Spleen (tissue), 11 donors: ENCODE results near the gene KIF26B. TPM values are rescaled to one million over a fixed set of nuclear protein-coding genes. Genes with fewer than 3 reads are reported as not detected.

Experiments
- DNase-seq: peaks from one replicate; pipeline ENCODE4 v3.0.0-alpha.2; 2020
- H3K27ac ChIP-seq, 8 donors: fragments of 200-600 bp; sonication (generic) in 7 of 8; 1 replicate in 4 of 8; 2 replicates in 4 of 8; pipeline versions ENCODE4 v1.5.0 to v1.8.0; 2016 to 2021; ENCODE audit warnings: inconsistent platforms in 4 of 8, mild to moderate bottlenecking in 4 of 8, moderate library complexity in 1 of 8
- H3K27me3 ChIP-seq, 7 donors: fragments of 200-600 bp; sonication (generic) in 6 of 7; replicated peaks in 1 of 7; 1 replicate in 4 of 7; 2 replicates in 3 of 7; pipeline versions ENCODE4 v1.5.0 to v1.8.0; 2016 to 2021; ENCODE audit warnings: inconsistent platforms in 3 of 7, mild to moderate bottlenecking in 1 of 7
- H3K36me3 ChIP-seq, 6 donors: fragments of 200-600 bp; sonication (generic) in 5 of 6; 1 replicate in 4 of 6; 2 replicates in 2 of 6; pipeline versions ENCODE4 v1.5.0 to v1.8.0; 2016 to 2021; ENCODE audit warnings: inconsistent platforms in 2 of 6
- H3K4me1 ChIP-seq, 6 donors: fragments of 200-600 bp; sonication (generic) in 5 of 6; 1 replicate in 3 of 6; 2 replicates in 3 of 6; pipeline versions ENCODE4 v1.5.0 to v1.8.0; 2016 to 2021; ENCODE audit warnings: inconsistent platforms in 3 of 6
- H3K4me3 ChIP-seq, 8 donors: fragments of 200-600 bp; sonication (generic) in 7 of 8; 1 replicate in 4 of 8; 2 replicates in 4 of 8; pipeline versions ENCODE4 v1.5.0 to v1.8.0; 2016 to 2021; ENCODE audit warnings: inconsistent platforms in 4 of 8, mild to moderate bottlenecking in 4 of 8, moderate library complexity in 2 of 8
- H3K9me3 ChIP-seq, 8 donors: fragments of 200-600 bp; sonication (generic) in 7 of 8; 1 replicate in 4 of 8; 2 replicates in 4 of 8; pipeline versions ENCODE4 v1.5.0 to v1.8.0; 2016 to 2021; ENCODE audit warnings: inconsistent platforms in 4 of 8
- POLR2A ChIP-seq, 3 donors: fragments of 450-650 bp; IDR thresholded peaks; one replicate each; pipeline ENCODE4 v1.5.1; 2017; ENCODE audit warnings: antibody characterized with exemption in 3 of 3, mild to moderate bottlenecking in 1 of 3
- POLR2AphosphoS5 ChIP-seq, 3 donors: sonication (generic); formaldehyde crosslinking; IDR thresholded peaks; one replicate each; pipeline ENCODE4 v1.5.1; 2017; ENCODE audit warnings: antibody characterized with exemption in 3 of 3
- WGBS, 5 donors: extraction: QIAGEN DNeasy Blood & Tissue Kit in 3 of 5; methylation state at CpG; one replicate each; pipeline versions ENCODE4 v1.1.5 to v1.1.7; 2013 to 2018; 5-methylcytosine and 5-hydroxymethylcytosine counted together
- intact Hi-C: fragments of 100-400 bp; cut with DNase I; formaldehyde crosslinking; loops from one replicate; pipeline ENCODE4 v1.15.0; 2023; ENCODE audit warnings: low total_unique reads
- polyA plus RNA-seq, 3 donors: library from polyadenylated mRNA; stranded (reverse); fragments of 200-250 nt; gene quantifications; one replicate each; pipeline ENCODE4 v1.2.1, GENCODE V29; 2013
- total RNA-seq, 7 donors: library from RNA; depleted of rRNA in 3 of 7; stranded (reverse); fragments of >200 nt in 3 of 7; fragmentation: NEBNext Ultra II Directional in 4 of 7; extraction: Animal tissue kit (Norgen Biotek cat#: 25700) in 4 of 7; gene quantifications; one replicate each; pipeline versions ENCODE4 v1.1.0 to v1.2.1, GENCODE V29; 2016 to 2021
- TF ChIP-seq, protein P1 (sequence below), 11 experiments: fragments of 200-600 bp in 7 of 11; fragments of 450-650 bp in 4 of 11; sonication (generic) in 4 of 11; IDR thresholded peaks in 8 of 11; conservative IDR thresholded peaks in 3 of 11; 1 replicate in 7 of 11; 2 replicates in 4 of 11; pipeline versions ENCODE4 v1.4.0 to v1.8.0; 2016 to 2021; ENCODE audit warnings: antibody characterized with exemption in 11 of 11, inconsistent platforms in 4 of 11, mild to moderate bottlenecking in 1 of 11
- donor health status: healthy with polysubstance abuse.
- donor health status: DM: no; HTN: no; CAD: no; lungs with moderate emphysema.
- donor health status: DM: no; HTN: no; CAD: no.
- donor health status: Bipolar disorder and iron deficiency.
- donor health status: healthy.
- donor health status: DM: no; HTN: no; CAD: no.
- donor health status: DM: yes; HTN: yes; CAD: no.

Gene KIF26B
- total and polyA plus RNA-seq, 10 donors = 0.07 to 4.5 (median 0.60) TPM; not detected in 1

DNA sequence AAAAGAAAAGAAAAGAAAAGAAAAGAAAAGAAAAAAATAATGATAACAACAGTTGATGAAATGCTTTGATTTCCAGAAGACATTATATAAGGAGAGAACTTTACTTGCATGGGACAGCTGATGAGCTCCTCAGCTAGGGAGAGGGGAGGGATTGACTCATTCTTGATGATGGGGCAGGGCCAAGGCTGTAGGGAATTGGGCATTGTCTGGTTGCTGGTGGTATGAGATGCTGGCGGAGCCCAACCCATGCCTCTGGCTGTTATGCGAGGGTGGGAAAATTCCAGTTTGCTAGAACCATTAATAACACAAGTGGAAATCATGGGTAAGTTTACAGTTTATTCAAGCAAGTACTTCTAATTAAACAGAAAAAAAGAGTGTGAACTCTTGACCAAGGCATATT, 36.0 kb upstream of the KIF26B start:
- no peaks in the 10 kb centered on the region for H3K36me3 ChIP-seq
- DNase-seq = peak; percentile 9
- intact Hi-C loops = no loop called here
- no peak overlapping the region for H3K27ac ChIP-seq
- TF ChIP-seq POLR2AphosphoS5 (IDR thresholded peaks at IDR 0.05) (no peak), POLR2A (IDR thresholded peaks at IDR 0.05) (no peak)
- TF ChIP-seq, protein P1, sequence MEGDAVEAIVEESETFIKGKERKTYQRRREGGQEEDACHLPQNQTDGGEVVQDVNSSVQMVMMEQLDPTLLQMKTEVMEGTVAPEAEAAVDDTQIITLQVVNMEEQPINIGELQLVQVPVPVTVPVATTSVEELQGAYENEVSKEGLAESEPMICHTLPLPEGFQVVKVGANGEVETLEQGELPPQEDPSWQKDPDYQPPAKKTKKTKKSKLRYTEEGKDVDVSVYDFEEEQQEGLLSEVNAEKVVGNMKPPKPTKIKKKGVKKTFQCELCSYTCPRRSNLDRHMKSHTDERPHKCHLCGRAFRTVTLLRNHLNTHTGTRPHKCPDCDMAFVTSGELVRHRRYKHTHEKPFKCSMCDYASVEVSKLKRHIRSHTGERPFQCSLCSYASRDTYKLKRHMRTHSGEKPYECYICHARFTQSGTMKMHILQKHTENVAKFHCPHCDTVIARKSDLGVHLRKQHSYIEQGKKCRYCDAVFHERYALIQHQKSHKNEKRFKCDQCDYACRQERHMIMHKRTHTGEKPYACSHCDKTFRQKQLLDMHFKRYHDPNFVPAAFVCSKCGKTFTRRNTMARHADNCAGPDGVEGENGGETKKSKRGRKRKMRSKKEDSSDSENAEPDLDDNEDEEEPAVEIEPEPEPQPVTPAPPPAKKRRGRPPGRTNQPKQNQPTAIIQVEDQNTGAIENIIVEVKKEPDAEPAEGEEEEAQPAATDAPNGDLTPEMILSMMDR (IDR thresholded peaks at IDR 0.05 in 8 of 11, conservative IDR thresholded peaks at IDR 0.05 in 3 of 11) = no peak
- H3K27me3 ChIP-seq = no peaks in the 10 kb centered on the region
- no peaks in the 10 kb centered on the region for H3K4me1 ChIP-seq
- 96 to 100% (median 99%) methylated on average over 2 of the region's 2 CpGs for WGBS, 5 donors
- H3K4me3 ChIP-seq = no peak overlapping the region
- no peaks in the 10 kb centered on the region for H3K9me3 ChIP-seq

DNA sequence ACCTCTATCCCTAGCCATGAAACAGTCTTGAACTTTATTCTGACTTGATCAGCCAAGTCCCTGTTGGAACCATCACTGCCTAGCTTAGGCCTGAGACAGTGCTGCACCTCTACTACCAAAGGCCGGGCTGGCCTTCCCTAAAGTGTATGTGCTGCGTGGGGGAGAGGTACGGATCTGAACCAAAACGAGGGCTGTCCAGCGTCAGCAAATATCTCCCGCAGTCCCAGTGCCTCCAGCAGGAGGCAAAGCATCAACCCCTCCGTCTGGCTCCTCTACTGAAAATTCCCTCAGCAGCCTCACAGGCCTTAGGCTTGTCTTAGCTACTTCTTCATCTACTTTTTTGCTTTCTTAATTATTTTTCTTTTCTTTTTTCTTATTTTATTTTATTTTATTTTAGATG, 33.3 kb upstream of the KIF26B start:
- H3K4me1 ChIP-seq = no peaks in the 10 kb centered on the region
- no peaks in the 10 kb centered on the region for H3K27me3 ChIP-seq
- 87 to 96% (median 90%) methylated on average over 7 of the region's 7 CpGs for WGBS, 5 donors
- no peak overlapping the region for H3K4me3 ChIP-seq
- H3K9me3 ChIP-seq = no peaks in the 10 kb centered on the region
- TF ChIP-seq POLR2AphosphoS5 (IDR thresholded peaks at IDR 0.05) (no peak), POLR2A (IDR thresholded peaks at IDR 0.05) (no peak)
- TF ChIP-seq, protein P1 (IDR thresholded peaks at IDR 0.05 in 8 of 11, conservative IDR thresholded peaks at IDR 0.05 in 3 of 11) = no peak
- intact Hi-C loops = no loop called here
- no peak overlapping the region for H3K27ac ChIP-seq
- no peaks in the 10 kb centered on the region for H3K36me3 ChIP-seq
- DNase-seq = peak; percentile 54

DNA sequence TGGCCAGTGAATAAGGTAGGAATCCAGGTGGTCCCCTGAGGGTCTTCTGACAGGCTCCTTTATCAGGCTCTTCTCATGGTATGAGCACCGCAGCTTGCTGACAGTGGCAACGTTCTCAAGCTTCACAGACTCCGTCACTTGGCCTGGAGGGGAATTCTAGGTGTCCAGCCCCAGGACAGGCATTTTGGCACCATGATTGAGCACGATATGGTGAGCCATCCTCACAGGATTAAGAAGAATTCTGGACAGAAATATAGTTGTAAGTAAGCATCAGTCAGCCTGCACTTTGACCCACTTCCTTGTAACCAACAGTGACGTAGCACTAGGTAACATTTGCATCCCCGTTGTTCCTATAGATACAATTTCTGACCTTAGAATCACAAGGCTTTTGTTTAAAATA, 30.5 kb upstream of the KIF26B start:
- TF ChIP-seq, protein P1 (IDR thresholded peaks at IDR 0.05 in 8 of 11, conservative IDR thresholded peaks at IDR 0.05 in 3 of 11) = no peak
- no peak for TF ChIP-seq POLR2AphosphoS5 (IDR thresholded peaks at IDR 0.05)
- no peak for TF ChIP-seq POLR2A (IDR thresholded peaks at IDR 0.05)
- Histone ChIP-seq H3K4me1 (no peaks in the 10 kb centered on the region), H3K27ac (no peak overlapping the region), H3K27me3 (peaks cover 0 to 12% (median 0%) of the 10 kb centered on the region in 7 donors), H3K4me3 (no peak overlapping the region), H3K9me3 (no peaks in the 10 kb centered on the region), H3K36me3 (no peaks in the 10 kb centered on the region)
- intact Hi-C loops = no loop called here
- DNase-seq = no peak
- 87 to 94% (median 89%) methylated on average over 6 of the region's 6 CpGs for WGBS, 5 donors

DNA sequence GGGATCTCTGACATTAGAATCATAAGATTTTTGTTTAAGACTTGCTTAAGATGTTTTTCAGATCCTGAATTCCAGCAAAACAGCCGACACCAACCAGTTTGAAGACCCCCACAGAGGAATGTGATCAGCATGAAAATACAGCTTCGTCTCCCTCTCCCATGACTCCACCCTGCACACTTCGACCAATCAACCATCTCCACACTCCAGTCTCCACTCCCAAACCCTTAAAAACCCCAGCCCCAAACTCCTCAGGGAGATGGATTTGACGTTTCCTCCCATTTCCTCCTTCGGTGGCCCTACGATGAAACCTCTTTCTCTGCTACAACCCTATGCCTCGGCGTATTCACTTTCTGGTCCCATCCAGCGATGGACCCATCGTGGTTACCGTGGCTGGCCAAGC, 30.1 kb upstream of the KIF26B start:
- WGBS, 5 donors = 85 to 92% (median 88%) methylated on average over 11 of the region's 11 CpGs
- Histone ChIP-seq H3K9me3 (no peaks in the 10 kb centered on the region), H3K4me3 (no peak overlapping the region), H3K36me3 (no peaks in the 10 kb centered on the region), H3K4me1 (no peaks in the 10 kb centered on the region), H3K27me3 (peaks cover 0 to 16% (median 0%) of the 10 kb centered on the region in 7 donors), H3K27ac (no peak overlapping the region)
- intact Hi-C loops = no loop called here
- TF ChIP-seq POLR2AphosphoS5 (IDR thresholded peaks at IDR 0.05) (no peak), POLR2A (IDR thresholded peaks at IDR 0.05) (no peak)
- TF ChIP-seq, protein P1 (IDR thresholded peaks at IDR 0.05 in 8 of 11, conservative IDR thresholded peaks at IDR 0.05 in 3 of 11) = no peak
- peak; percentile 21 for DNase-seq
